ENCODE data around the gene ACOXL.

ACOXL gene

DNA sequence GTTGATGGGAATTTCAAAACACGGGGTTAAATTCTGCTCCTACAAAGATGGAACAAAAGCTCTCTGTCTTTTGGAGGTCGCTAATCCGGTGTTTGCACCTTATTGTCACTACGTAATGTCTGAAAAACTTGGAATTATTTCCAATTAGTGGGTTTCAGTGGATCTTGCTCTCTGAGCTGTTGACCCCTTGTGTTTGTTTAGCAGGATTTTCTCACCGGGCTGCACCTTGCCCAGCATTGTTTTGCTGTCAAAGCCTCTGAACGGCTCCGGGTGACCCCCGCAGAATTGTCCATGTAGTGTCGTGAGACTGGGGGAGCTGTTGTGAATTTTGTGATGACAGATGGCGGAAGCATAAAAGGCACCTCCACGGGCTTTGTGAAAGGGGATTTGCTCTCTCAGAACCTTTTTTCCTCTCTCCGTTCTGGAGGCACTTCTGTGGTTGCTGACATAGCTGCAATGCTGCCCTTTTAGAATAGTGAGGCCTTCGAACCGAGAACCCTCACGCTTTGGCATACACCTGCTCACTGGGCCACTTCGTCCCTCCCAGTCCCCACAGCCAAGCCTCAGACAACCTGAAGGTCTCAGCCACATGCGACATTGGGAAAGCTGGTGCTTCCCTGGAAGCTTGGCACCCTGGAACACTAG, 129.4 kb downstream of the ACOXL start:
- no peak for DNase-seq

GRCh38 chr2:110863726-110864125, 131.4 kb downstream of the ACOXL start:
- no peak for DNase-seq

DNA sequence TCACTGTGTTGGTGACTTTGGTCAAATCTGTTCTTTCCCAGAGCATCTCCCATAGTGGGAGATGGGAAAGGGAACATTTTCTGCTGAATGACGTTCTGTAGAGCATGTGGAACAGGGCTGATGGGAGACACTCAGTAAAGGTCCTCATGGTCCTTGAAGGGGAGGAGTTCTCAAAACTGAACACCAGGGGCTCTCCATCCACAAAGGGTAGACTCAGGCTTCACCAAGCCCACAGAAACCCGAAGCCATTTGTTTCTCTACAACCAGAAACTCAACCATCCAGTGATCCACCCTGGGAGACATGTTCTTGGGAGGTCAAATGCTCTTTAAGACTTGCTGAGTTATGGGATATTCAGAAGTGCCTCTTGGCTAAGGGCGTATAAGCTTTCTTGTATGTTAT, 131.8 kb downstream of the ACOXL start:
- no peak for DNase-seq

GRCh38 chr2:110864731-110865130, 132.4 kb downstream of the ACOXL start:
- no peak for DNase-seq

DNA sequence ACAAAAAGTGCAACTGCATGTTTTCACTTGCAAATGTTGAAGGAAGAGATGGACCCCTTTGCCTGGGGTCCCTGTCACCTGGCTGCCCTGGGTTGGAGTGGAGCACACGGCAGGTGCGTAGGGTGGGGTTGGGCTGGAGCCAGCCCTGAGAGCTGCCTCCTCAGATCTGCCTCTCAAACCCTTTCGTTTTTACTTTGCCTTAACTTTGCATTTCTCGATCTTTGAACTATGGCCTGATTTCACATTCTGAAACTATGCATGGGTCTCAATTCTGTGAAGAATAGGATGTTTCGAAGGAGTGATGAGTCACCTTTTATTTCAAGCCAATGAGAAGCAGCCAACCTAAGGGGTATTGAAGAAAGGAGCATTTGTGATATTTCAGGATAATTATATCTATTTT, 132.8 kb downstream of the ACOXL start:
- no peak for DNase-seq

DNA sequence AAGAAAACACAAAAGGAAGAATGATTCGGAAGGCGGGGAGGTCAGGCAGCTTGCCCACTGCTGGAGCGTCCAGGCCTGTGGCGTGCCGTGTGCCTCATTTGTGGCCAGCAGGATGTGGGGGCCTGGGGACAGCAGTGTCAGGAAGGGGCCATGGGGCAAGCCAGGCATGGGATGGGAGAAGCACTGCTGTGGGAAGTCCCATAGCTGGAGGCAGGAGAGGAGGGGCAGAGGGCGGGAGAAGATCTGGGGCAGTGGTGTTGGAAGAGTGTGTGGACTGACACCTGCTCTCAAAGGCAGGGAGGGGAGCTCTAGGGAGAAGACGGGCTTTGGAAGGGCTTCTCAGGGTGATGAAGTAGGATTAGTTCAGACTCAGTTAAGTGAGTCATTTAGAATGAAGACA, 133.7 kb downstream of the ACOXL start:
- DNase-seq: no peak

DNA sequence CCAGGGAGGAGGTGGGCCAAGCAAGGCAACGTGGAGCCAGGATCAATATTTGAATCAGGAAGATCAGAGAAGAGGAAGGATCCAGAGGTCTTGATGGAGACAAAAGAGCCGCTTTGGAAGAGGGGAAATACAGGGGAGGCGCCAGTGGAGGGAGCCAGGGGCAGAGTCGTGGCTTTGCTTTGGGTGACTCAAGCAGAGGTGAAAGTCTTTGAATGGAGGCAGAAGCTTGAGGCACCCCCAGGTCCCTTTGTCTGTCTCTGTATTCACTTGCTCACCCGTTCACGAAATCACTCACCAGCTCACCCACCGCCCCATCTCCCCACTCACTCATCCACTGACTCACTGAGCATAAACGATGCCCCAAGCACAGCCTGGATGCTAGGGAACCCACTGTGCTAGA, 134.1 kb downstream of the ACOXL start:
- DNase-seq: no peak

DNA sequence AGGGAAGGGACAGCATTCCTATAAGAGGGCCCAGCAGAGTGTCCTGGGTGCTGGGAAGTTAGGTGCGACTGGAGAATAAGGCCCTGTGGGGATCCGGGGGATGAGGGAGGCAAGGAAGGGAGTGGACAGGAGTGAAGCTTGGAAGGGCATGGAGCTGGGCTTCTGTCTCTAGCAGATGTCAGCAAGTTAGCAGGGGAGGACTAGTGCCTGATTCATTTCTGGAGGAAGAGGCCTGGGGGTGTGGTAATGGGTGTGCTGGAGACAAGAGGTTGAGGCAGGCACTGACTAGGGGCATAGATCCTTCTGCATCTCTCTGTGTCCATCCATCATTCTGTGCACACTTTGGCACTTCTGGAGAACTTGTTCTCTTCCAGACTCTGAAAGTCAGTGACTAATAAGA, 134.7 kb downstream of the ACOXL start:
- DNase-seq: no peak

GRCh38 chr2:110868971-110869370, 136.6 kb downstream of the ACOXL start:
- DNase-seq: no peak

- DNase-seq: peak; percentile 32
Observed at GRCh38 chr2:110869472-110870446, 137.4 kb downstream of the ACOXL start.

DNA sequence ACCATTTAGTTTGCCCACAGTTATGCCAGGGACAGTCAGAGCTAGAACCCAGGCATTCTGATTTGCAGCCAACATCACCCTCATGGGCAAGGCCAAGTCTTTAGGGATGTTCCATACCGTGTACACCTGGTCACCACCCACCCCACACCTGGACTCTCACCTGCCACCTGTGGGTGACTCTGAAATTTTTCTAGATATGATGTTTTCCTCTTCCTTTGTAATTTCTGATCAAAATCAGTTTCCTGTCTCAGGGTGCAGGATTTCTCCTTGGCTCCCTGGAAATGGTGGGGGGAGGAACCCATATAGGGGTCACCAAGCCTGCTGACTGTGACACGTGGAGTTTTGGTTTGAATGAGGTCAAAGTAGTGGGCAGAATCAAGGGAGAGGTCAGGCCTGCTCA, 138.2 kb downstream of the ACOXL start:
- DNase-seq: no peak

- no peak for DNase-seq
Observed at GRCh38 chr2:110871637-110872036, 139.3 kb downstream of the ACOXL start.

DNA sequence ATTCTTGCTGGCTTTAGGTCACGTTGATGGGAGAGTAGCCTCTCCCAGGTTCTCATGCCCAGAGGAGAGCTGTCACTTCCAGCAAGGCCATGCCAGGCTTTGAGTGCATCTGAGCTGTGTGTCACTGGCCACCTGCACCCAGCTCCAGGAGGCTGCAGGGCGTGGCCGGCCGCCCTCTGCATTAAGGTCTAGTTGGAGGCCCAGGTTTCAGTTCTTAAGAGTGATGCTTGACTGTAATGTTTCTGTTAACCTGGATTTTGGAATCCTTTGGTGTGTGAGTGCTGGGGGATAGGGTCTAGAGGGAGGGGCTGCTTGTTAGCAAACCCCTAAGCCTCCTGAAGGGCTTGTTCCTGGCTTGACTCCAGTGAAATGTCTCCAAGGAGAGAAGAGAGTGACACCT, 140.1 kb downstream of the ACOXL start:
- DNase-seq: no peak

- DNase-seq: no peak
Observed at GRCh38 chr2:110873056-110873502, 140.7 kb downstream of the ACOXL start.

GRCh38 chr2:110873597-110874452, 141.5 kb downstream of the ACOXL start:
- no peak for DNase-seq

GRCh38 chr2:110874453-110875383, 142.3 kb downstream of the ACOXL start:
- peak; percentile 70 for DNase-seq

GRCh38 chr2:110875384-110875725, 143.0 kb downstream of the ACOXL start:
- no peak for DNase-seq

DNA sequence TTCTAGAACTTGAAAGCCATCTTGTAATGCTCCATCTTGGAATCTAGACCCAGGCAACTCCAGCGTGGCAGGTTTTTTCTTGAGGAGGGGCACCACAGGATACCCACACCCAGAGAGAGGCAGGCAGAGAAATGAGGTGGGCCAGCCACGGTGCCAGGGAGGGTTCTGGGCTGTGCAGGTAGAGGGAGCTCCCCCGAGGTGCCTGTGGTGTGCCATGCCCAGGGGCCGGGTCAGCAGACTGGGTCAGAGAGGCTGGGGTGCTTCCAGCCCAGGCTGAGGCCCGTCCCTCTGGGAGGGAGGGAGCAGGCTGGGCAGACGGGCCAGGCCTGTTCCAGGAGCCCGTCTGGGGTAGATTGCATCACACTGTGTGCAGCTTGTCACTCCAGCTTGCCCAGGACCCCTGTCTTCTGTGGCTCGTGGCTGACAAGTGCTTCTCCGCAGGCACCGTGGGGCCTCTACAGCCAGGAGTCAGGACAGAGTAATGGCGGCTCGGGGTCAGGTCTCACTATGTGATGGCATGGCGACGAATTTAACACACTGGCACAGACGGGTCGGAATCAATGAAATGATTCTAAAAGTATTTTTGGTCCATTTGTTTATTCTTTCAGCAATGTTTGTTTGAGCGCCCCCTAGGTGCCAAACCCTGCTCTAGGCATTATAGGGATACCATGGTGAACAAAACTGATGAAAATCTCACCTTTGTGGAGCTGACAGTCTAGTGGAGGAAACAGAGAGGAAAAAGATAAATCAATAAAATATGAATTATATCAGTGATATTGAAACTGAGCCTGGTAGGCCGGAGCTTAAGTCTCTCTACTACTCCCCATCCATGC, 144.0 kb downstream of the ACOXL start:
- no peak for DNase-seq

- DNase-seq: no peak
Observed at GRCh38 chr2:110877031-110877827, 144.9 kb downstream of the ACOXL start.

GRCh38 chr2:110878150-110878549, 145.8 kb downstream of the ACOXL start:
- no peak for DNase-seq
